ENCODE measurements around the gene RSPRY1.

RSPRY1 gene

GRCh38 chr16:57224651-57225335 is 38.7 kb downstream of the RSPRY1 start:
- no peak for DNase-seq

GRCh38 chr16:57225978-57226377 is 39.8 kb downstream of the RSPRY1 start:
- no peak for DNase-seq

GRCh38 chr16:57226701-57227621 is 40.8 kb downstream of the RSPRY1 start:
- no peak for DNase-seq

GRCh38 chr16:57229079-57229478 is 43.0 kb downstream of the RSPRY1 start:
- DNase-seq = no peak

GRCh38 chr16:57231821-57232350 is 45.8 kb downstream of the RSPRY1 start:
- DNase-seq = no peak

GRCh38 chr16:57233944-57234706 is 48.0 kb downstream of the RSPRY1 start:
- DNase-seq = no peak

GRCh38 chr16:57234707-57235092 is 48.6 kb downstream of the RSPRY1 start:
- DNase-seq = no peak

GRCh38 chr16:57235128-57236021 is 49.2 kb downstream of the RSPRY1 start:
- DNase-seq = no peak

- DNase-seq = no peak
These were observed 49.9 kb downstream of the RSPRY1 start for GRCh38 chr16:57236022-57236350.

- no peak for DNase-seq
These were observed 52.6 kb downstream of the RSPRY1 start for GRCh38 chr16:57238682-57239081.

GRCh38 chr16:57239107-57239506 is 53.0 kb downstream of the RSPRY1 start:
- DNase-seq = no peak

GRCh38 chr16:57240851-57241250 is 54.7 kb downstream of the RSPRY1 start:
- peak in 1 of 2 donors; percentile 8 for DNase-seq

- DNase-seq = no peak
These were observed 56.5 kb downstream of the RSPRY1 start for GRCh38 chr16:57242650-57243049.

- DNase-seq = no peak
These were observed 58.3 kb downstream of the RSPRY1 start for GRCh38 chr16:57244463-57244766.

- peak; percentile 85 to 93 for DNase-seq
These were observed 58.8 kb downstream of the RSPRY1 start, which contains the start of gene ARL2BP for GRCh38 chr16:57244767-57245471. Gene ARL2BP (plus strand): TSS chr16:57245259. CDS start chr16:57245368, 109 bp downstream.

- no peak for DNase-seq
These were observed 59.5 kb downstream of the RSPRY1 start for GRCh38 chr16:57245472-57246113.

- DNase-seq = no peak
These were observed 65.2 kb downstream of the RSPRY1 start for GRCh38 chr16:57251352-57251751.

- no peak for DNase-seq
These were observed 66.1 kb downstream of the RSPRY1 start for GRCh38 chr16:57252148-57252721.

GRCh38 chr16:57253466-57253865 is 67.3 kb downstream of the RSPRY1 start:
- DNase-seq = no peak

GRCh38 chr16:57255686-57256415 is 69.7 kb downstream of the RSPRY1 start:
- no peak for DNase-seq

Data from bone marrow (tissue), 2 donors.